ENCODE data around the gene GCFC2.
A peak's percentile ranks its signal among the peaks of the same experiment; 100 is the strongest.

GCFC2 gene

DNA sequence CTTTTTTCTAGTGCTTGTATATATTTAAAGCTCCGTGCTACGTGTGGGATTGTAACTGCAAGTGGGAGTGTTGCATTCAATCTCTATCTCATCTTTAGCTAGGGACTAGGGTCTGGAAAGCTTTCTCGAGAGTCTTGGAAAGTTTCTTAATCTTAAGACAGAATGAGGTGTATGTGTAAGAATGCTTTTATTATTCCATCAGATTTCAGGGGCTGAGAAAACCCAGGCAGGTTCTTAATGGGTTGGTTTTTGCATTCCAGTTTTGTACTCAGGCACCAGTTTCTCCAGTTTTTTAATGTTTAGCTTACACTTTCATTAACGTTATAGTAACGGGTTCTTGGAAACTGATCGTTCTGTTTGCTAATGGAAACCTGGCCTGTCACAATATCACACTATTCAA, 43.8 kb downstream of the GCFC2 start:
- DNase-seq, result no peak
- ChIA-PET CTCF (interaction anchor here (0.8 to 2.2 kb wide), 3 partner anchors 10 to 26 kb away, joined by 3 to 15 read pairs (median 4); no protein-coding TSS in a partner anchor), POLR2A (no interaction called here)
- no peaks in the 10 kb centered on the region for H3K9me3 ChIP-seq (ENCODE audit: control extremely low read depth in 1 of 5, control insufficient read depth in 4 of 5, insufficient read depth in 2 of 5, low read depth in 1 of 5, low read length in 4 of 5)
- H3K4me1 ChIP-seq (ENCODE audit: control extremely low read depth in 1 of 4, control insufficient read depth in 4 of 4, insufficient read depth in 4 of 4, low read length in 3 of 4), result no peaks in the 10 kb centered on the region
- H3K27ac ChIP-seq (ENCODE audit: insufficient read depth in 1 of 2, low read depth in 1 of 2, low read length in 2 of 2, poor library complexity in 1 of 2, severe bottlenecking in 2 of 2), result no peak overlapping the region
- no peak overlapping the region for H3K4me3 ChIP-seq (ENCODE audit: control insufficient read depth in 1 of 7, extremely low read depth in 1 of 7, insufficient read depth in 4 of 7, low read depth in 2 of 7, low read length in 6 of 7)
- H3K36me3 ChIP-seq (ENCODE audit: control insufficient read depth in 4 of 4, insufficient read depth in 4 of 4, low read length in 3 of 4), result peaks cover 17 to 43% (median 28%) of the 10 kb centered on the region in 4 experiments
- no peaks in the 10 kb centered on the region for H3K27me3 ChIP-seq (replicated peaks in 2 of 5; ENCODE audit: control insufficient read depth in 4 of 5, insufficient read depth in 5 of 5, low read length in 4 of 5)
- 100% methylated on average over 2 of the region's 6 CpGs for WGBS (ENCODE audit: insufficient coverage)

DNA sequence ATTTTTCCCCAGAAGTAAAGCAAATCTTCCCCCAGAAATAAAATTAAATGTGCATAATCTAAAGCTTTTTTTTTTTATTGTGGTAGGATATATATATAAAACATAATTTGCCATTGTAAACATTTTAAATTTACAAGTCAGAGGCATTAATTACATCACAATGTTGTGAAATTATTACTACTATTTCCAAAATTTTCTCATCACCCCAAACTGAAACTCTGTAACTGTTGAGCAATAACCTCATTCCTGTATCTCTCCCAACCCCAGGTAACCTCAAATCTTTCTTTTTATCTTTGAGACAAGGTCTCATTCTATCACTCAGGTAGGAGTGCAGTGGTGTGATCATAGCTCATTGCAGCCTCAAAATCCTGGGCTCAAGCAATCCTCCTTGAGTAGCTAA, 52.9 kb downstream of the GCFC2 start:
- CTCF ChIA-PET, result interaction anchor here (1.2 to 1.9 kb wide), 3 partner anchors 10 to 22 kb away, joined by 3 to 7 read pairs (median 4); no protein-coding TSS in a partner anchor

DNA sequence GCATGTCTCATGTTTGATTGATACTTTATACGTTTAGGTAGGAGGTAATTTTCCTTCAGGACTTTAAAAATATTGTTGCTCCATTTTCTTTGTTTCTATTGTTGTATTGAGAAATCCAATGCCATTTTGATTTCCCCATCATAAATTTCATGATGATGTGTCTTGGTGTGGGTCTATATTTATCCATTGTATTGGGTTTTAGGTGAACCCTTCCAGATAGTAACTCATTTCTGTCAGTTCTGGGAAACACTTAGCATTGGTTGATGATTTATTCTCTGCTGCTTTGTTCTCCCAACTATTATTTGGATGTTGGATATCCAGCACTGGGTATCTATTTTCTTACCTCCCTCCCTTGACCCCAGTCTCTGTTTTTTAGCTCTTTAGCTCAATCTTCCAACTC, 54.2 kb downstream of the GCFC2 start:
- no peaks in the 10 kb centered on the region for H3K27me3 ChIP-seq (replicated peaks in 2 of 5; ENCODE audit: control insufficient read depth in 4 of 5, insufficient read depth in 5 of 5, low read length in 4 of 5)
- no peak overlapping the region for H3K27ac ChIP-seq (ENCODE audit: insufficient read depth in 1 of 2, low read depth in 1 of 2, low read length in 2 of 2, poor library complexity in 1 of 2, severe bottlenecking in 2 of 2)
- H3K4me3 ChIP-seq (ENCODE audit: control insufficient read depth in 1 of 7, extremely low read depth in 1 of 7, insufficient read depth in 4 of 7, low read depth in 2 of 7, low read length in 6 of 7), result no peak overlapping the region
- peaks cover 0 to 19% (median 3%) of the 10 kb centered on the region in 5 experiments for H3K9me3 ChIP-seq (ENCODE audit: control extremely low read depth in 1 of 5, control insufficient read depth in 4 of 5, insufficient read depth in 2 of 5, low read depth in 1 of 5, low read length in 4 of 5)
- peaks cover 19 to 91% (median 63%) of the 10 kb centered on the region in 4 experiments for H3K36me3 ChIP-seq (ENCODE audit: control insufficient read depth in 4 of 4, insufficient read depth in 4 of 4, low read length in 3 of 4)
- H3K4me1 ChIP-seq (ENCODE audit: control extremely low read depth in 1 of 4, control insufficient read depth in 4 of 4, insufficient read depth in 4 of 4, low read length in 3 of 4), result no peaks in the 10 kb centered on the region
- no CpG with 5 or more reads among the region's 1 CpG for WGBS (ENCODE audit: insufficient coverage)
- DNase-seq, result no peak
- POLR2A ChIA-PET, result no interaction called here
- CTCF ChIA-PET, result interaction anchor here (1.0 to 1.9 kb wide), 4 partner anchors 9 to 19 kb away, joined by 3 to 7 read pairs (median 4); no protein-coding TSS in a partner anchor

More for the DNA sequence above, 52.9 kb downstream of the GCFC2 start:
- H3K4me1 ChIP-seq (ENCODE audit: control extremely low read depth in 1 of 4, control insufficient read depth in 4 of 4, insufficient read depth in 4 of 4, low read length in 3 of 4), result no peaks in the 10 kb centered on the region
- POLR2A ChIA-PET, result no interaction called here
- peaks cover 21 to 89% (median 60%) of the 10 kb centered on the region in 4 experiments for H3K36me3 ChIP-seq (ENCODE audit: control insufficient read depth in 4 of 4, insufficient read depth in 4 of 4, low read length in 3 of 4)
- no peak for DNase-seq
- no peaks in the 10 kb centered on the region for H3K27me3 ChIP-seq (replicated peaks in 2 of 5; ENCODE audit: control insufficient read depth in 4 of 5, insufficient read depth in 5 of 5, low read length in 4 of 5)
- no peak overlapping the region for H3K4me3 ChIP-seq (ENCODE audit: control insufficient read depth in 1 of 7, extremely low read depth in 1 of 7, insufficient read depth in 4 of 7, low read depth in 2 of 7, low read length in 6 of 7)
- H3K9me3 ChIP-seq (ENCODE audit: control extremely low read depth in 1 of 5, control insufficient read depth in 4 of 5, insufficient read depth in 2 of 5, low read depth in 1 of 5, low read length in 4 of 5), result peaks cover 0 to 19% (median 3%) of the 10 kb centered on the region in 5 experiments
- no peak overlapping the region for H3K27ac ChIP-seq (ENCODE audit: insufficient read depth in 1 of 2, low read depth in 1 of 2, low read length in 2 of 2, poor library complexity in 1 of 2, severe bottlenecking in 2 of 2)

DNA sequence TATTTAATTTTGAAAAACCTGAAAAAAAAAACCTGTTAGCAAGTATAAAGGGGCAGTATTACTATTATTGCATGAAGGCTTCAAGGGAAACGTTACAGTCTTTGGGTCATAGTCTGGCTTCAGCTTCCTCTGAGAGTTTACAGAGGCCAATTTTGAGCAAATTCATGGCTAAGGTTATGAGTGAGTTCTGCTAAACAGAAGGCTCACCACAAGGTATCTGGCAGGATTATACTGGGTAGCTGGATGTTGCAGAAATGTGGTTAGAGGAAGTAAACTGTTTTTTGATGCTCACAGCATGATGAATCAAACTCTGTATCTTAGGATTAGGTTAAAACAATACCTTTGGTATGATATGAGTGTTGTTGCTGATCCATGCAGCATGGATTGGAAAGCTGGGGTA, 54.9 kb downstream of the GCFC2 start:
- ChIA-PET CTCF (interaction anchor here (1.4 kb wide), 1 partner anchor 18 kb away, joined by 4 read pairs; no protein-coding TSS in a partner anchor), POLR2A (interaction anchor here (0.6 kb wide), 1 partner anchor 9 kb away, joined by 3 read pairs; no protein-coding TSS in a partner anchor)
- Histone ChIP-seq H3K4me3 (ENCODE audit: control insufficient read depth in 1 of 7, extremely low read depth in 1 of 7, insufficient read depth in 4 of 7, low read depth in 2 of 7, low read length in 6 of 7) (no peak overlapping the region), H3K9me3 (ENCODE audit: control extremely low read depth in 1 of 5, control insufficient read depth in 4 of 5, insufficient read depth in 2 of 5, low read depth in 1 of 5, low read length in 4 of 5) (peaks cover 0 to 19% (median 3%) of the 10 kb centered on the region in 5 experiments), H3K27ac (ENCODE audit: insufficient read depth in 1 of 2, low read depth in 1 of 2, low read length in 2 of 2, poor library complexity in 1 of 2, severe bottlenecking in 2 of 2) (no peak overlapping the region), H3K4me1 (ENCODE audit: control extremely low read depth in 1 of 4, control insufficient read depth in 4 of 4, insufficient read depth in 4 of 4, low read length in 3 of 4) (no peaks in the 10 kb centered on the region), H3K27me3 (replicated peaks in 2 of 5; ENCODE audit: control insufficient read depth in 4 of 5, insufficient read depth in 5 of 5, low read length in 4 of 5) (no peaks in the 10 kb centered on the region), H3K36me3 (ENCODE audit: control insufficient read depth in 4 of 4, insufficient read depth in 4 of 4, low read length in 3 of 4) (peaks cover 23 to 91% (median 62%) of the 10 kb centered on the region in 4 experiments)
- DNase-seq, result peak in 2 of 3 donors; percentile 51 to 63
- 71% methylated on average over 1 of the region's 1 CpG for WGBS (ENCODE audit: insufficient coverage)

DNA sequence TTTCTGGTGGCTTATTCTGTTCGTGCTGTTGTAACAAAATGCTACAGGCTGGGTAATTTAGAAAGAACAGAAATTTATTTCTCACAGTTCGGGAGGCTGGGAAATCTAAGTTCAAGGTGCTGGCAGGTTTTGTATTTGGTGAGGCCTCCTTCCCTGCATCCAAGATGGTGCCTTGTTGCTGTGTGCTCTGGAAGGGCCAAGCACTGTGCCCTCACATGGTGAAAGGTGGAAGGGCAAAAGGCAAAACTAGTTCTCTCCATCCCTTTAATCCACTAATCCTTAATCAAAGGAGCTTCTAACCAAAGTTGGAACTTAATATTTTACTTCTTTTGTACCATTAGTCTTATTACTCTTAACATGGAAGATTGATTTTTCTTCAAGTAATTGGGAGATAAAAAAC, 56.7 kb downstream of the GCFC2 start:
- no peak overlapping the region for H3K4me3 ChIP-seq (ENCODE audit: control insufficient read depth in 1 of 7, extremely low read depth in 1 of 7, insufficient read depth in 4 of 7, low read depth in 2 of 7, low read length in 6 of 7)
- peaks cover 0 to 12% (median 3%) of the 10 kb centered on the region in 5 experiments for H3K9me3 ChIP-seq (ENCODE audit: control extremely low read depth in 1 of 5, control insufficient read depth in 4 of 5, insufficient read depth in 2 of 5, low read depth in 1 of 5, low read length in 4 of 5)
- no peaks in the 10 kb centered on the region for H3K27me3 ChIP-seq (replicated peaks in 2 of 5; ENCODE audit: control insufficient read depth in 4 of 5, insufficient read depth in 5 of 5, low read length in 4 of 5)
- CTCF ChIA-PET, result interaction anchor here (1.0 to 1.3 kb wide), 2 partner anchors 14 to 16 kb away, joined by 3 read pairs; no protein-coding TSS in a partner anchor
- no CpG with 5 or more reads among the region's 2 CpGs for WGBS (ENCODE audit: insufficient coverage)
- no peak overlapping the region for H3K27ac ChIP-seq (ENCODE audit: insufficient read depth in 1 of 2, low read depth in 1 of 2, low read length in 2 of 2, poor library complexity in 1 of 2, severe bottlenecking in 2 of 2)
- POLR2A ChIA-PET, result no interaction called here
- H3K36me3 ChIP-seq (ENCODE audit: control insufficient read depth in 4 of 4, insufficient read depth in 4 of 4, low read length in 3 of 4), result peaks cover 24 to 86% (median 59%) of the 10 kb centered on the region in 4 experiments
- no peaks in the 10 kb centered on the region for H3K4me1 ChIP-seq (ENCODE audit: control extremely low read depth in 1 of 4, control insufficient read depth in 4 of 4, insufficient read depth in 4 of 4, low read length in 3 of 4)
- DNase-seq, result no peak

- Histone ChIP-seq H3K4me1 (ENCODE audit: control extremely low read depth in 1 of 4, control insufficient read depth in 4 of 4, insufficient read depth in 4 of 4, low read length in 3 of 4) (peaks cover 0 to 14% (median 8%) of the 10 kb centered on the region in 4 experiments), H3K27me3 (replicated peaks in 2 of 5; ENCODE audit: control insufficient read depth in 4 of 5, insufficient read depth in 5 of 5, low read length in 4 of 5) (no peaks in the 10 kb centered on the region), H3K36me3 (ENCODE audit: control insufficient read depth in 4 of 4, insufficient read depth in 4 of 4, low read length in 3 of 4) (peaks cover 11 to 33% (median 19%) of the 10 kb centered on the region in 4 experiments), H3K9me3 (ENCODE audit: control extremely low read depth in 1 of 5, control insufficient read depth in 4 of 5, insufficient read depth in 2 of 5, low read depth in 1 of 5, low read length in 4 of 5) (no peaks in the 10 kb centered on the region), H3K4me3 (ENCODE audit: control insufficient read depth in 1 of 7, extremely low read depth in 1 of 7, insufficient read depth in 4 of 7, low read depth in 2 of 7, low read length in 6 of 7) (peak overlapping the region in 5 of 7 experiments; percentile 90 to 97 (median 93)), H3K27ac (ENCODE audit: insufficient read depth in 1 of 2, low read depth in 1 of 2, low read length in 2 of 2, poor library complexity in 1 of 2, severe bottlenecking in 2 of 2) (peak overlapping the region; percentile 62 to 88)
- ChIA-PET POLR2A (no interaction called here), CTCF (interaction anchor here (0.6 to 2.2 kb wide), 4 partner anchors 9 to 64 kb away, joined by 3 to 12 read pairs (median 6); no protein-coding TSS in a partner anchor)
- WGBS (ENCODE audit: insufficient coverage), result 86% methylated on average over 1 of the region's 3 CpGs
- DNase-seq, result peak in 2 of 3 donors; percentile 20 to 53
Observed at GRCh38 chr2:75647771-75648170, 62.9 kb downstream of the GCFC2 start.
